Stimulated activated CD8-positive, alpha-beta memory T cell treated with anti-CD3 and anti-CD28 coated beads, Interleukin-7, amount 100 ng/mL, for 24 hours (primary cell): ENCODE data around the gene DZIP1L.
"Not testable (repeated sequence)": the region's sequence is repeated elsewhere in the genome, so short reads cannot be mapped to it uniquely, and the experiment has no call there.

Source experiments
- DNase-seq: peaks from one replicate; pipeline ENCODE4 v3.0.0-alpha.2; 2020; ENCODE audit warnings: low read depth

The DZIP1L gene

GRCh38 chr3:138114988-138115971 lies at the start of gene DZIP1L:
Gene DZIP1L, minus strand, starts transcription at chr3:138115608. Its CDS starts 11,637 bp downstream, at chr3:138103971.
- DNase-seq = no peak

GRCh38 chr3:138165061-138165460 lies 49.7 kb upstream of the DZIP1L start:
- DNase-seq = no peak

- no peak for DNase-seq
Observed at GRCh38 chr3:138157743-138158142, 42.3 kb upstream of the DZIP1L start.

DNA sequence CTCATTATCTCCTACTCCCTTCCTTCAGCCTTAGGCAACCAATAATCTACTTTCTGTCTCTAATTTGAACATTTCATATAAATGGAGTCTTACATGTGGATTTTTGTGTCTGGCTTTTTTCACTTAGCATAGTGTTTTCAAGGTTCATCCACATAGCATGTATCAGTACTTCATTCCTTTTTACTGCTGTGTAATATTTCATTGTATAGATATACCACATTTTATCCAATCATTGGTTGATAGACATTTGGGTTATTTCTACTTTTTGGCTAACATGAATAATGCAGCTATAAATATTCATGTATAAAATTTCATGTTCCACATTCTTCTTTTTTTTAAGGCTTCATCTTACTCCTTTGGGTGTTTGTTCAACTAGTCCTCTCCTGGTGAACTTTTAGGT lies 39.1 kb upstream of the DZIP1L start:
- no peak for DNase-seq

DNA sequence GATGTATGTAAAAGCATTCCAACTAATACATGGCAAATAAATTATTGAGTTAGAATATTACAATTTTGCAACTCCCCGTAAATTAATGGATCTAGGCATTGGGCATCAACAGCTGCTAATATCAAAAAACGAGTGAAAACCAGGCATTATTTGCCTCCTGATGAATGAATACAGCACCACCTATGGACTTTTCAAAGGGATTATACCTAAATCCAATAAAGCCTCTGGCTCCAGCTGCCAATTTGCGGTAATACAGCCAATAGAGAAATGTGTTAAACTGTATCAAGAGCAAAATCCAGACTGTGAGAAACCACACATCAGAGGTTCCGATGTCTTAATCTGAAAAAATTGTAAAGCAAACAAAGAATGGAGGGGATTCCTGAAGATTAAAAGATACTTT lies 33.1 kb upstream of the DZIP1L start:
- DNase-seq = no peak

GRCh38 chr3:138142181-138142580 lies 26.8 kb upstream of the DZIP1L start:
- DNase-seq = not testable (repeated sequence)

DNA sequence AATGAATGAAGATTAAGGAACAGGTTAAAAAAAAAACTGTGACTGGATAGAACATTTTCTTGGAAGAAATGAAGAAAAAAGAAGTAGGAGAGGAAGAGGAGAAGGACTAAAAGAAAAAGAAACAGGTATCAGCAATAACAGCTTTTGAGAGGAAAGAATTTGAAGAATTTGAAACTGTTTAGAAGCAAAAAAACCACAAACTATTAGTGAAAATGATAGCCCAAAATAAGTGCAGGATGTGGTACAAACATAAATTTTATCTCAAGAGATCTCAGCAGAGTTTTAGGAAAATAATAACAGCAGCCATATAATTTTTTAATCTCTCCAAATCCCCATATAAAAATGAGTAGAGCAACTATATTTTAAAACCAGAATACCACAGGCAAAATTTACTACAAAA lies 25.5 kb upstream of the DZIP1L start:
- DNase-seq = no peak

GRCh38 chr3:138139691-138140090 lies 24.3 kb upstream of the DZIP1L start:
- DNase-seq = no peak

DNA sequence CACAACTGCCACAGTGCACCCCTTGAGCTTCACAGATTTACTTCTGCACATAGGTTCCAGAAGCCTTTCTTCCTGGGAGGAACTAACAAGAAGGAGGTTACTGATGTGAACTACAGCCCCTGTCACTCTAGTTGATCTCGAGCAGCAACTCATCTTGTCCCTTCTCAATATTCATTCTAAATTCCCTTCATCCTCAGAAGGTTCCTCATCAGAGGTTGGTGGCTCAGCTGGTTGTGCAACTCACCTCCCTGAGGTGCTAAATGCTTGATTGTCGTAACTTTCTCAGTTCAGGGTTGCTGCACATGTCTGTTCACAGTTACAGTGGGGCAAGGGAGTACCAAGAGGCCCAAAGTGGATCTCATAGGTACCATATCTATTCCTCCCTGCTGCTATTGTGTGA lies 22.5 kb upstream of the DZIP1L start:
- DNase-seq = no peak

GRCh38 chr3:138136201-138136600 lies 20.8 kb upstream of the DZIP1L start:
- DNase-seq = no peak

DNA sequence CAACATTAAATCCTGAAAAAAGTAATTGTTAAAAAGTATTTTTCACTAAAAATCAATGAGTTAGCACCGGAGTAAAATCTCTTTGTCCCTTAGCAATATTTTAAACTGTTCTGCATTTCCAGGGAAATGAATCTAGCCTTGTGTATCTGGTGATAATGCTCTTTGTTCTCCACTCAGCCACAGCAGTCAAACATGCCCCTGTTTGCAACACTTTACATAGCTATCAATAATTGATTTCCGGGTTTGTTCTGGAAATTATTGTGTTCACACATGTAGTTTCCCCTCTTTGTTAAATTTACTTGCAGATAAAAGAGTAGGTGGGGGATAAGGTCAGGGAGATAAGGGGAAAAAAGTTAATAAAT lies 20.4 kb upstream of the DZIP1L start:
- DNase-seq = no peak

DNA sequence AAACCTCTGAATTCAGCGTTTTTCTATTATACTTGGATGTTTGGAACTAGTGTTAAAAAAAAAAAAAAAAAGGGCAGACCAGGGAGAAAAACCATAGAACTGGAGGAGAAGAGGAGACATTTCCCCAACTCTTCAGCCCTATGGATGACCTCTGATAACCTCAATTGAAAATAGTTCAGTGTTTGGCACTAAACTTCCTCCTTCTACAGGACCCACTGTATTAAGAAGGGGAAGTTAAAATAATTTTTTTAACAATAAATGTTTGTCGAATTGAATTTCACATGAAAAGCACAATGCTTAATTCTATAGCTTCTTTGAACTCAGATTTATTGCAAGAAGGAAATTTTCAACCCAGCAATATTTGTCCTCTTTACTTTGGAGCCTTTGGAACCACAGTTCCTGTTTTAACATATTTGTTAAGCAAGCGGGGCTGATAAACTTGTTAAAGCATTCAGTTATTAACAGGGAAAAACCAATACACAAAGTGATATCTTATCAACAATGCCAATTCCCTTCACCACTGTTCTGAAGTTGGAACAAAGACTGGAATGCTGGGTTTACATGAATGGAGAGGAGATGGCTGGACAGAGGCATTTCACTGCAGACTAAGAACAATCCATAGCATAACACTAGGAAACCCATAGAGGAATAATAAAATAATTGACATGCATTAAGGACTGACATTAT lies 19.9 kb upstream of the DZIP1L start:
- DNase-seq = no peak

- DNase-seq = no peak
Observed at GRCh38 chr3:138132239-138132638, 16.8 kb upstream of the DZIP1L start, which contains the start of gene A4GNT. Gene A4GNT, minus strand, starts transcription at chr3:138132390. Its CDS starts 1,134 bp downstream, at chr3:138131256.

GRCh38 chr3:138127636-138128365 lies 12.4 kb upstream of the DZIP1L start:
- DNase-seq = no peak

DNA sequence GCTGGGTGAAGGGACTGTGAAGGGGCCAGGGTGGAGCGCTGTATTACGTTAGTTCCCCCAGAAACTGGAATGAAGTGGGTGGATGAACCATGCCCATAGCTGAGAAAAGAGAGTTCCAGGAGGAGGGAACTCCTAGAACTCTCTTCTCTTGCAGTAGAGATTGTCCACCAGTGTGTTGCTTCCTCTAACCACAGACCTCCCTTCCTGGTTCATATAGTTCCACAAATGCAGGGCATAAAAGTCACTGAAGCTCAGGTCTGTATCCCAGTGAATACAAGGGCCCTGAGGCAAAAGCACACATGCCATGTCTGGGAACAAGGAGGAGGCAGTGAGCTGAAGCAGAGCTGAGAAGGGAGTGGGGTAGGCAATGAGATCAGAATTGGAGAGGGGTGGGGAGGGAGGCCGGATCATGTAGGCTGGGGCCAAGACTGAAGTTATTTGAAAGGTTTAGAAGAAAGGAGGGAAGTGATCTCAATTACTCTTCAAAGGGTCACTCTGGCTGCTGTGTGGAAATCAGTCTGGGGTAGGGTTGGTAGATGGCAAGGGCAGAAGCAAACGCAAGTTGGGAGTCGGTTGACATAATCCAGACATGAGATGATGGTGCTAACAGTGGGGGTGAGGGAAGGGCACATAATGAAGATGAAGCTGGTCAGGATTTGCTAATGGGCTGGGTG lies 10.3 kb upstream of the DZIP1L start:
- DNase-seq = no peak

GRCh38 chr3:138124706-138125355 lies 9.4 kb upstream of the DZIP1L start:
- no peak for DNase-seq

DNA sequence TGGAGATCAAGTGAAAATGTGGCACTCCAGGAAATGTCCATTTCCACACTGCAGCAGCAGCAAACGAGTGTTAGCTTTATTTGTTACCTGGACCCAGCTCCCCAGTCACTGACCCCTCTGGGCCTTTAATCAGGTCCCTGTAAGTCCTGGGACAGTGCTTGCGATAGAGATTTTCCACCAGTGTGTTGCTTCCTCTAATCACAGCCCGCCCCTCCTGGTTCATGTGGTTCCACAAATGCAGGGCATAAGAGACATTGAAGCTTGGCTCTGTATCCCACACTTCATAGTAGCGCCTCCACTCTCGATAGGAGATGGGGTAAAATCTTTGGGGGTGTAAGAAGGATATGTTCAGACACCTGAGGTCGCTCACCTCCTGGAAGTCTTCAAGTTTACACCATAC lies 8.8 kb upstream of the DZIP1L start:
- no peak for DNase-seq

DNA sequence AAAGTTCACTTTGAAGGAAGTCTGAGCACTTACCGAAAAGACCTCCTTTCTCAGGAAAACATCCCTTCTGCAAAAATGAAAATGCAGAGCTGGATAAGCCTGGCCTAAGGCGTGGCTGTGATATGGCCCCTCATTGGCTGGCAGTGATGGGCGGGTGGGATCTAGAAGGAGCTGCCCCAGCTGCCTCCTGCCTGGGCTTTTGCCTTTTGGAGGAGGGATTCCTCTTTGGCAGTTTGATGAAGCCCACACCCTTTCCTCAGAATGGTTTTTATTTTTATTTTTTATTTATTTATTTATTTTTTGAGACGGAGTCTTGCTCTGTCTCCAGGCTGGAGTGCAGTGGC lies 4.0 kb upstream of the DZIP1L start:
- no peak for DNase-seq

- DNase-seq = peak; percentile 40
Observed at GRCh38 chr3:138118612-138119422, 3.4 kb upstream of the DZIP1L start.

GRCh38 chr3:138114431-138114918 lies 933 bp downstream of the DZIP1L start:
- DNase-seq = no peak
